ENCODE data around the gene FAM151A. TPM values are rescaled to one million over a fixed set of nuclear protein-coding genes. Genes with fewer than 3 reads are reported as not detected.
"Not testable (repeated sequence)": the region's sequence is repeated elsewhere in the genome, so short reads cannot be mapped to it uniquely, and the experiment has no call there.

The FAM151A gene
- total and polyA plus RNA-seq, 3 donors from 2014 or later, result 0.56 to 2.2 (median 0.94) TPM

- DNase-seq, result no peak
- Histone ChIP-seq H3K36me3 (ENCODE audit: low read depth, missing control alignments) (no peaks in the 10 kb centered on the region), H3K4me3 (no peak overlapping the region), H3K27ac (no peak overlapping the region), H3K9me3 (no peaks in the 10 kb centered on the region), H3K4me1 (no peaks in the 10 kb centered on the region), H3K27me3 (no peaks in the 10 kb centered on the region)
- intact Hi-C loops (cut with DNase I; ENCODE audit: low total_unique reads), result no loop called here
- 63 to 67% methylated on average over 4 of the region's 4 CpGs for WGBS, 2 donors
- no peak for TF ChIP-seq POLR2A (IDR thresholded peaks at IDR 0.05)
- TF ChIP-seq, protein P1, sequence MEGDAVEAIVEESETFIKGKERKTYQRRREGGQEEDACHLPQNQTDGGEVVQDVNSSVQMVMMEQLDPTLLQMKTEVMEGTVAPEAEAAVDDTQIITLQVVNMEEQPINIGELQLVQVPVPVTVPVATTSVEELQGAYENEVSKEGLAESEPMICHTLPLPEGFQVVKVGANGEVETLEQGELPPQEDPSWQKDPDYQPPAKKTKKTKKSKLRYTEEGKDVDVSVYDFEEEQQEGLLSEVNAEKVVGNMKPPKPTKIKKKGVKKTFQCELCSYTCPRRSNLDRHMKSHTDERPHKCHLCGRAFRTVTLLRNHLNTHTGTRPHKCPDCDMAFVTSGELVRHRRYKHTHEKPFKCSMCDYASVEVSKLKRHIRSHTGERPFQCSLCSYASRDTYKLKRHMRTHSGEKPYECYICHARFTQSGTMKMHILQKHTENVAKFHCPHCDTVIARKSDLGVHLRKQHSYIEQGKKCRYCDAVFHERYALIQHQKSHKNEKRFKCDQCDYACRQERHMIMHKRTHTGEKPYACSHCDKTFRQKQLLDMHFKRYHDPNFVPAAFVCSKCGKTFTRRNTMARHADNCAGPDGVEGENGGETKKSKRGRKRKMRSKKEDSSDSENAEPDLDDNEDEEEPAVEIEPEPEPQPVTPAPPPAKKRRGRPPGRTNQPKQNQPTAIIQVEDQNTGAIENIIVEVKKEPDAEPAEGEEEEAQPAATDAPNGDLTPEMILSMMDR (IDR thresholded peaks at IDR 0.05), result no peak
Observed at GRCh38 chr1:54640361-54640760, 17.0 kb upstream of the FAM151A start.

DNA sequence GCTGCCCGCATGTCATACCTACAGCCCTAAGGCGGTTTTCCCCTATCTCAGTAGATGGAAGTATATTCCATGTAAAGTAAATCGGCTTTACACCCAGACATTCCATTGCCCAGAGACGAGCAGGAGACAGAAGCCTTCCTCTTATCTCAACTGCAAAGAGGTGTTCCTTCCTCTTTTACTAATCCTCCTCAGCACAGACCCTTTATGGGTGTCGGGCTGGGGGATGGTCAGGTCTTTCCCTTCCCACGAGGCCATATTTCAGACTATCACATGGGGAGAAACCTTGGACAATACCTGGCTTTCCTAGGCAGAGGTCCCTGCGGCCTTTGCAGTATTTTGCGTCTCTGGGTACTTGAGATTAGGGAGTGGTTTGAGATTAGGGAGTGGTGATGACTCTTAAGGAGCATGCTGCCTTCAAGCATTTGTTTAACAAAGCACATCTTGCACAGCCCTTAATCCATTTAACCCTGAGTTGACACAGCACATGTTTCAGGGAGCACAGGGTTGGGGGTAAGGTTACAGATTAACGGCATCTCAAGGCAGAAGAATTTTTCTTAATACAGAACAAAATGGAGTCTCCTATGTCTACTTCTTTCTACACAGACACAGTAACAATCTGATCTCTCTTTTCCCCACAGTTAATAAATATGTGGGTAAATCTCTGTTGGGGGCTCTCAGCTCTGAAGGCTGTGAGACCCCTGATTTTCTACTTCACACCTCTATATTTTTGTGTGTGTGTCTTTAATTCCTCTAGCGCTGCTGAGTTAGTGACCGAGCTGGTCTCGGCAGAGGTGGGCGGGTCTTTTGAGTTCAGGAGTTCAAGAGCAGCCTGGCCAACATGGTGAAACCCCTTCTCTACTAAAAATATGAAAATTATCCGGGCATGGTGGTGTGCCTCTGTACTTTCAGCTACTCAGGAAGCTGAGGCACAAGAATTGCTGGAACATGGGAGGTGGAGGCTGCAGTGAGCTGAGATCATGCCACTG, 13.4 kb upstream of the FAM151A start:
- intact Hi-C loops (cut with DNase I; ENCODE audit: low total_unique reads); H3K27me3 ChIP-seq; H3K4me3 ChIP-seq; H3K27ac ChIP-seq; H3K4me1 ChIP-seq; DNase-seq; H3K36me3 ChIP-seq (ENCODE audit: low read depth, missing control alignments); H3K9me3 ChIP-seq: not testable (repeated sequence)
- WGBS, 2 donors, result 79 to 82% methylated on average over 12 to 14 of the region's 14 CpGs

DNA sequence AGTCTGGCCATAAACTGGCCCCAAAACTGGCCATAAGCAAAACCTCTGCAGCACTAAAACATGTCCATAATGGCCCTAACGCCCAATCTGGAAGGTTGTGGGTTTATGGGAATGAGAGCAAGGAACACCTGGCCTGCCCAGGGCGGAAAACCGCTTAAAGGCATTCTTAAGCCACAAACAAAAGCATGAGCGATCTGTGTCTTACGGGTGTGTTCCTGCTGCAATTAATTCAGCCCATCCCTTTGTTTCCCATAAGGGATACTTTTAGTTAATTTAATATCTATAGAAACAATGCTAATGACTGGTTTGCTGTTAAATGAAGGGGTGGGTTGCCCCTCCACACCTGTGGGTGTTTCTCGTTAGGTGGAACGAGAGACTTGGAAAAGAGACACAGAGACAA, 12.5 kb upstream of the FAM151A start:
- H3K27ac ChIP-seq; H3K4me3 ChIP-seq; DNase-seq; H3K9me3 ChIP-seq; H3K27me3 ChIP-seq; intact Hi-C loops (cut with DNase I; ENCODE audit: low total_unique reads); H3K4me1 ChIP-seq; H3K36me3 ChIP-seq (ENCODE audit: low read depth, missing control alignments): not testable (repeated sequence)
- WGBS, 2 donors, result 85 to 95% methylated on average over 7 of the region's 7 CpGs

GRCh38 chr1:54627196-54627595, 3.9 kb upstream of the FAM151A start:
- H3K4me1 ChIP-seq, result no peaks in the 10 kb centered on the region
- H3K27ac ChIP-seq, result no peak overlapping the region
- H3K36me3 ChIP-seq (ENCODE audit: low read depth, missing control alignments), result no peaks in the 10 kb centered on the region
- TF ChIP-seq, protein P1 (IDR thresholded peaks at IDR 0.05), result no peak
- TF ChIP-seq POLR2A (IDR thresholded peaks at IDR 0.05), result no peak
- no peaks in the 10 kb centered on the region for H3K27me3 ChIP-seq
- 40 to 86% methylated on average over 1 to 8 of the region's 10 CpGs for WGBS, 2 donors
- intact Hi-C loops (cut with DNase I; ENCODE audit: low total_unique reads), result no loop called here
- no peak for DNase-seq
- H3K4me3 ChIP-seq, result no peak overlapping the region
- H3K9me3 ChIP-seq, result no peaks in the 10 kb centered on the region

GRCh38 chr1:54624466-54625464, 1.4 kb upstream of the FAM151A start:
- H3K27me3 ChIP-seq, result no peaks in the 10 kb centered on the region
- WGBS, 2 donors, result 84 to 89% methylated on average over 7 to 8 of the region's 8 CpGs
- DNase-seq, result no peak
- no peaks in the 10 kb centered on the region for H3K9me3 ChIP-seq
- no peak overlapping the region for H3K4me3 ChIP-seq
- H3K36me3 ChIP-seq (ENCODE audit: low read depth, missing control alignments), result no peaks in the 10 kb centered on the region
- TF ChIP-seq, protein P1 (IDR thresholded peaks at IDR 0.05), result no peak
- TF ChIP-seq POLR2A (IDR thresholded peaks at IDR 0.05), result no peak
- no peaks in the 10 kb centered on the region for H3K4me1 ChIP-seq
- no peak overlapping the region for H3K27ac ChIP-seq
- intact Hi-C loops (cut with DNase I; ENCODE audit: low total_unique reads), result no loop called here

All from testis (tissue), 3 donors.